Stimulated activated CD8-positive, alpha-beta memory T cell treated with anti-CD3 and anti-CD28 coated beads, Interleukin-2, amount 100 ng/mL, for 1 hour (primary cell): ENCODE measurements around the gene CIAO2B.
"Not testable (repeated sequence)": the region's sequence is repeated elsewhere in the genome, so short reads cannot be mapped to it uniquely, and the experiment has no call there.

Experiments
- DNase-seq, 2 donors: peaks; one replicate each; pipeline ENCODE4 v3.0.0-alpha.2; 2020; ENCODE audit warnings: low read depth in 2 of 2

CIAO2B gene

DNA sequence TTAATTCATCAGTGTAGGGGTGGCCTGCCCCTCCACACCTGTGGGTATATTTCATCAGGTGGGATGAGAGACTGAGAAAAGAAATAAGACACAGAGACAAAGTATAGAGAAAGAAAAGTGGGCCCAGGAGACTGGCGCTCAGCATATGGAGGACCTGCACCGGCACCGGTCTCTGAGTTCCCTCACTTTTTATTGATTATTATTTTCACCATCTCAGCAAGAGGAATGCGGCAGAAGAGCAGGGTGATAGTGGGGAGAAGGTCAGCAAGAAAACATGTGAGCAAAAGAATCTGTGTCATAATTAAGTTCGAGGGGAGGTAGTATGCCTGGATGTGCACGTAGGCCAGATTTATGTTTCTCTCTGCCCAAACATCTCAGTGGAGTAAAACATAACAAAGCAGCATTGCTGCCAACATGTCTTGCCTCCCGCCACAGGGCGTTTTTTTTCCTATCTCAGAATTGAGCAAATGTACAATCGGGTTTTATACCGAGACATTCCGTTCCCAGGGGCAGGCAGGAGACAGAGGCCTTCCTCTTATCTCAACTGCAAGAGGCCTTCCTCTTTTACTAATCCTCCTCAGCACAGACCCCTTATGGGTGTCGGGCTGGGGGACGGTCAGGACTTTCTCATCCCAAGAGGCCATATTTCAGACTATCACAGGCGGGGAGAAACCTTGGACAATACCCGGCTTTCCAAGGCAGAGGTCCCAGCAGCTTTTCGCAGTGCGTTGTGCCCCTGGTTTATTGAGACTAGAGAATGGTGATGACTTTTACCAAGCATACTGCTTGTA is 21.4 kb upstream of the CIAO2B start:
- DNase-seq, result not testable (repeated sequence)

DNA sequence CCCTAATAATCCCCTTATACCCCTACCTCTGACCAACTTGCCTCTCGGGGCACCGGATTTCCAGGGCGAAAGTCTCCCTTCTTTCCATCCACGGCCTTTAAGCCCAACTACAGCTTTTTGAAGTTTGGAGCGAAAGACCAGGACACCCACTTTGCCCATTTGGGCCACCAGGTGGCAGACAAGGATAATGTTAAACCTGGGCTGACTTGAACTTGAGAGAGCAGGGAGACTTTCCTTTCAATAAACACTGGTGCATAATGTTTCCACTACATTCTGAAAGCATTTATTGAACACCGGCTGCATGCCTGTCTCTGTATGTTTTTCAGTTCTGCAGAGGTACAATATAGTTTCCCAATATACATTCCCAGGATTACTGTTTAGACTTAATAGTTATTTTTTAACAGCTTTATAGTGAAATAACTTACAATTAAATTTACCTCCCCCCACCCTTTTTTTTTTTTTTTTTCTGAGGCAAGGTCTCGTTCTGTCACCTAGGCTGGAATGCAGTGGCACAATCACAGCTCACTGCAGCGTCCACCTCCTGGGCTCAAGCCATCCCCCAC is 20.0 kb upstream of the CIAO2B start:
- peak; percentile 46 to 48 for DNase-seq

DNA sequence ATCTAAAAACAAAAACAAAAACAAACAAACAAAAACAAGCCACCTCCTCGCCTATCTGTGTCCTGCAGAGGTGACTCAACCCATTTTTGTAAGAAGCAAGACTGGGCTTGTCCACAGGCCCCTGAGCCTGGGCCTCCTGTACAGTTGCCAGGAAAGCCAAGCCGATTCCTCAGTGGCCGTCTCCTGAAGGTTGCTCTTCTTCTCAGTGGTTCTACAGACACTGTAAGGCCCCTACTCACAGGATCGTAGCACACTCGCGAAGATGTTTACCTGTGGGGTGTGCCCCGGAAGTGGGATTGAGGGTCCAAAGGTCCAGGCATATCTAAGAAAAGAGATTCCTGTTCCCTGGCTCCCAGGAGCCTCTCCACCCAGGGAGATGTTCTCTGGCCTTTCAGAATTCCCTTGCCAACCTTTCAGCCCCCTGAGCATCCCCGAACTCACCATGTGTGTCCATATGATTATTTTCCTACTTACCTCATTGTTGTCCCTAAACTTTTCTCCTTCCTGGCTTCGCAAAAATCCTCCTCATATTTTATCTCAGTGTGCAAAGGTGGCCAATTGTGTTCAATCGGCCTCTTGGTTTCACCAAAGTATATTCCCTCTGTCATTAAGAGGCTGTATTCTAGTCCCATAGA is 19.4 kb upstream of the CIAO2B start:
- no peak for DNase-seq

DNA sequence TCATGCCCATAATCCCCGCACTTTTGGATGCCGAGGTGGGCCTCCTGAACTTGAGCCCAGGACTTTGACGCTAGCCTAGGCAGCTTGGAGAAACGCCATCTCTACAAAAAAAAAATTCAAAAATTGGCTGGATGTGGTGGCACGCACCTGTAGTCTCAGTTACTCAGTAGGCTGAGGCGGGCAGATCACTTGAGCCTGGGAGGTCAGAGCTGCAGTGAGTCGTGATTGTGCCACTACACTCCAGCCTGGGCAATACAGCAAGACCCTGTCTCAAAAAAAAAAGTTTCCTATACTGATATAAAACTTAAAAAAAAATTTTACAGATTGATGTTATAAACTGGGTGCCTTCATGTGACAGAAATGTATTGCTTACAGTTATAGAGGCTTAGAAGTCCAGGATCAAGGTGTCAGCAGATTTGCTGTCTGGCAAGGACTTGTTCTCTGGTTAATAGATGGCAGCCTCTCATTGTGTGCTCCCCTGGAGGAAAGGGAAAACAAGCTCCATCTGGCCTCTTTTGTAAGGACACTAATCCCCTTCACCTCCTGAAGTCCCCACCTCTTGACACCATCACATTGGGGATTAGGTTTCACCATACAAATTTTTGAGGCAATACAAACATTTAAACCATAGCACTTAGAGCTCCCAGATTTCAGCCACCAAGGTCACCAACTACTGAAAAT is 18.4 kb upstream of the CIAO2B start:
- DNase-seq, result no peak

DNA sequence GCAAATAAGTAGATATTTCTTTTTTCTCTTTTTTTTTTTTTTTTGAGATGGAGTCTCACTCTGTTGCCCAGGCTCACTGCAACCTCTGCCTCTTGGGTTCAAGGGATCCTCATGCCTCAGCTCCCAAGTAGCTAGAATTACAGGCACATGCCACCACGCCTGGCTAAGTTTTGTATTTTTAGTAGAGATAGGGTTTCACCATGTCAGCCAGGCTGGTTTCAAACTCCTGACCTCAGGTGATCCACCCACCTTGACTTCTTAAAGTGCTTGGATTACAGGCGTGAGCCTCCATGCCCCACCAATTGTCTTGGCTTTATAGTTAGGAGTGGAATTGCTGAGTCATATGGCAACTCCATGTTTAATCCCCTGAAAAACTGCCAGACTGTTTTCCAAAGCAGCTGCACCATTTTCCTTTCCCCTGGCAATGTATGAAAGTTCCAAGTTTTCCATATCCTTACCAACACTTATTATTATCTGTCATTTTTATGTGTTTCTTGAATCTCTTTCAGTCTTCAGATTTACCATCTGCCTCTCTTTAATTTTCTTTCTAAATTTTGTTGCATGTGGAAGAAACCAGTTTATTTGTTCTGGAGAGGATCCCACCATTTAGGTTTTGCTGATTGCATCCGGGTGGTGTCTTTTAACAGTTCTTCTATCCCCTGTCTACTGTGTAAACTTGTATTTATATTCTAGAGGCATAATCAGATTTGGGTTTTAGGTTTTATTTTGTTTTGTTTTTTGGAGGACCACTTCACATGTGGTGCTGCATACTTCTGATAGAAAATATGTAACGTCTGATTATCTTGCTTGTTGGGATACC is 17.0 kb upstream of the CIAO2B start:
- no peak for DNase-seq

DNA sequence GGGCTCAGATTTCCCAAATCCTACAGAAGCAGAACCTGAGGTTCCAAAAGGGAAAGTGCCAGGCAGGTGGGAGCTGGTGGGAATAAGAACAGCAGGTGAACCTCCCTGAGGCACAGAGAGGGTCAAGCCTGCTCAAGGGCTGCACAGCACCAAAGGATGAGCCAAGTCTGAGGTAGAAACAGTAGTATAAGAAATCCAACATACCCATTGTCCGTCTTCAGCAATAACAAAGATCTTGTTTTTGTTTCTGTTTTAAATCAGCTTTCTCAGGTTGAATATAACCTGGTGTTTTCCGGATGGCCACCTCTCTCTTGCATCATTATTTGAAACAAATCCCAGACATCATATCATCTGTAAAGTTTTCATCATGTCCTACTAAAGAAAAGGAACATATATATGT is 16.2 kb upstream of the CIAO2B start:
- DNase-seq, result no peak

DNA sequence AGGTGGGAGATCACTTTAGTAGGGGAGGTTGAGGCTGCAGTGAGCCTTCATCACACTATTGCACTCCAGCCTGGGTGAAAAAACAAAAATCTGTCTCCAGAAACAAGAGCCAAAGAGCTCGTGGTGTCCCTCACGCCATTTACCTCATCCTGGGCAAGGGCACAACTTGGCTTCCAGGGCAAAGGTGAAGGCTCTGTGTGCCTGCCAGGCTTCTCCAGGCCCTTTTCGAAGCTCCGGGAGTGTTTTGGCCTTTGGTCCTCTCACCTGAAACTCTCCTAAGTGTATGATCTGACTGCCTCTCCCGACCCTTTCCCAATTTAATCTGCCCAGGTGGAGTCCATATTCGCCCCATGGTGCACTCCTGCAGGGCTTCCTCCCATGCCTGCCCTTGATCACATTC is 15.3 kb upstream of the CIAO2B start:
- DNase-seq, result no peak

DNA sequence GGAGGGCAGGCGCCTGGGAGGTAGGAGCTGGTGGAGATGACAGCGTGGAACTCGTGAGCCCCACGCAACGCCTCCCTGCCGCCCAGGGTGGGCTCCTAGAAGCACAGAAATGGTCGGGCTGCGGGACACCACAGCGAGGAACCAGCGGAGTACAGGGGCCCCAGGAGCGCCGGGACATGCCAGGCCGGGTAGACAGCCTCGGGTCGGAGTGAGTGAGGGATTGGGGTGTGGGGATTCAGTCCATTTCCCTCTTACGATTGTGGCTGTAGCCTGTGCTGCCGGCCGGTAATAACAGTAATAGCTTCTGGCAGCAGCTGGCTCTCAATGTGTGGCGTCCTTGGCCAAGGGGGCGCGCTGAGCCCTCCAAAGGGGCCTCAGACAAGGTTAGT is 14.6 kb upstream of the CIAO2B start:
- DNase-seq, result no peak

DNA sequence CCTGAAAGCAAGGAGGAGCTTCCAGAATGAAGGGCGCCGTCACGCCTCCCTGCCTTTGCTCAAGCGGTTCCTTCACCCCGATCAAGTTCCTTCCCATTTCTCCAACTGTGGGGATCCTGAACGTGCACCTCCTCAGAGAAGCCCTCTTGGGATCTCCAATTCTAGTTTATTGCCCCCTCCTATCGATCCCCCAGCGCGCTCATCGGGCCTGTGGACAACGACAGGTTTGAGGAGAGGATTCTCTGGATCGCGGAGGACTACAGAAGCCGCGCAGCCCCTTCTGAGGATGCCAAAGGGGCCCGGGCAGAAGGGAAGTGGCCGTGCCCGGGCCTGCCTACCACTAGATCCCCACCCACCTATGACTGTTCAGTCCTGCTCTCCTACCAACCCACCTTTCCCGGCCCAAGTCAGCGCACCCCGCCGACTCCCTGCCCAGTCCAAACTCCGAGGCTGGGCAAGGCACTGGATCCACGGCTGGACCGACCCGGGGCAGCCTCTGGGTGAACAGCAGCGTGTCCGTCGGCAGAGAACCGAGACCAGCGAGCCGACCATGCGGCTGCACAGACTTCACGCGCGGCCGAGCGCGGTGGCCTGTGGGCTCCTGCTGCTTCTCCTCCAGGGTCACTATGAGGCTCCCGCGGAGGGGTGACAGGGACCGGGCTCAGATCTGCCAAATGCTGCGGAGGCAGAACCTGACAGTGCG is 14.1 kb upstream of the CIAO2B start:
- no peak for DNase-seq

DNA sequence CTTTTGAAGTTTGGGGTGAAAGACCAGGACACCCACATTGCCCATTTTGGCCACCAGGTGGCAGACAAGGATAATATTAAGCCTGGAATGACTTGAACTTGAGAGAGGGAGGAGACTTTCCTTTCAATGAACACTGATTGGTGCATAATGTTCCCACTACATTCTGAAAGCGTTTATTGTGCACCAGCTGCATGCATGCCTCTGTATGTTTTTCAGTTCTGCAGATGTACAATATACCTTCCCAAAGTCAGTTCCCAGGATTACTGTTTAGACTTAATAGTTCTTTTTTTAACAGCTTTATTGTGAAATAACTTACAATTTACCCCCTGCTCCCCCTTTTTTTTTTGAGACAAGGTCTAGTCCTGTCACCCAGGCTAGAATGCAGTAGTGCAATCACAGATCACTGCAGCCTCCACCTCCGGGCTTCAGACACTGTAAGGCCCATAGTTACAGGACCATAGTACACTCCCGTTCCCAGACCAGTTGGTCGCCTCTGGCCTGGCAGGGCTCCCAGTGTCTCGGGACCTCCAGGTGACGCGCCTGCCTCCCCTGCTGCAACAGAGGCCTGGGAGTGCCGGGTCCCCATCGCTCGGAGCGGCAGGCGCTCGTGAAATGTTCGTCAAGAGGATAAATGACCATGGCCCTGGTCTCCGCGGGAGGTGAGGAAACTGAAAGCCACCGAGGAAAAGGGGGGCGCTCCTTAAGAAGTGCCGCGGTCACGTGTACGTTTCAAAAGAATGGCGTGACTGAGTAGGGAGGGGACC is 13.3 kb upstream of the CIAO2B start:
- peak; percentile 64 to 70 for DNase-seq

DNA sequence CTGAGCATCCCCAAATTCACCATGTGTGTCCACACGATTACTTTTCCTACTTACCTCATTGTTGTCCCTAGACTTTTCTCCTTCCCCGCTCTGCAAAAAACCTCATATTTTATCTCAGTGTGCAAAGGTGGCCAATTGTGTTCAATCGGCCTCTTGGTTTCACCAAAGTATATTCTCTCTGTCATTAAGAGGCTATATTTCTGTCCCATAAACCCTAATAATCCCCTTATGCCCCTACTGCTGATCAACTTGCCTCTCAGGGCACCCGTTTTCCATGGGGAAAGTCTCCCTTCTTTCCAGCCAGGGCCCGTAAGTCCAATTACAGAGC is 12.7 kb upstream of the CIAO2B start:
- no peak for DNase-seq

DNA sequence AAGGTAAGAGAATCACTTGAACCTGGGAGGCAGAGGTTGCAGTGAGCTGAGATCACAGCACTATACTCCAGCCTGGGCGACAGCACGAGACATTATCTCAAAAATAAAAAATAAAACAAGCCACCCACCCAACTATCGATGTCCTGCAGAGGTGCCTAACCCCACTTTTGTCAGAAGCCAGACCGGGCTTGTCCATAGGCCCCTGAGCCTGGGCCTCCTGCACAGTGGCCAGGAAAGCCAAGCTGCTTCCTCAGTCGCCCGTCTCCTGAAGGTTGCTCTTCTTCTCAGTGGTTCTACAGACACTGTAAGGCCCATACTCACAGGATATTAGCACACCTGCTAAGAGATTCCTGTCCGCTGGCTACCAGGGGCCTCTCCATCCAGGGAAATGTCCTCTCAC is 12.3 kb upstream of the CIAO2B start:
- no peak for DNase-seq

DNA sequence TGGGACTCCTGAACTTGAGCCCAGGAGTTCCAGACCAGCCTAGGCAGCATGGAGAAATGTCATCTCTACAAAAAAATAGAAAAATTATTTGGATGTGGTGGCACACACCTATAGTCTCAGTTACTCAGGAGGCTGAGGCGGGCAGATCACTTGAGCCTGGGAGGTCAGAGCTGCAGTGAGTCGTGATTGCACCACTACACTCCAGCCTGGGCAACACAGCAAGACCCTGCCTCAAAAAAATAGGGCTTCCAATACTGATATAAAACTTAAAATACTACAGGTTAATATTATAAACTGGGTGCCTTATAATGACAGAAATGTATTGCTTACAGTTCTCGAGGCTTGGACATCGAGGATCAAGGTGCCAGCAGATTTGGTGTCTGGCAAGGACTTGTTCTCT is 11.7 kb upstream of the CIAO2B start:
- DNase-seq, result no peak

DNA sequence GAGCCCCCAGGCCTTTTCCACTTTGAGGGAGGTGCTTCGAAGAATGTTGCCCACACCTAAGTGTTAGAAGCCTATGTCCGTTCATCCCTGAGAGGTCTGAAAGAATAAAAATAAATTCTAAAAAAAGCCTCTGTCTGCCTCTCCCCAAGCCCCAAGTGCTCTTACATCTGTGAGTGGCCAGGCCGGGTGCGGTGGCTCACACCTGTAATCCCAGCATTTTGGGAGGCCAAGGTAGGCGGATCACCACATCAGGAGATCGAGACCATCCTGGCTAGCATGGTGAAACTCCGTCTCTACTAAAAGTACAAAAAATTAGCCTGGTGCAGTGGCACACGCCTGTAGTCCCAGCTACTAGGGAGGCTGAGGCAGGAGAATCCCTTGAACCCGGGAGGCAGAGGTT is 10.8 kb upstream of the CIAO2B start:
- DNase-seq, result not testable (repeated sequence)

DNA sequence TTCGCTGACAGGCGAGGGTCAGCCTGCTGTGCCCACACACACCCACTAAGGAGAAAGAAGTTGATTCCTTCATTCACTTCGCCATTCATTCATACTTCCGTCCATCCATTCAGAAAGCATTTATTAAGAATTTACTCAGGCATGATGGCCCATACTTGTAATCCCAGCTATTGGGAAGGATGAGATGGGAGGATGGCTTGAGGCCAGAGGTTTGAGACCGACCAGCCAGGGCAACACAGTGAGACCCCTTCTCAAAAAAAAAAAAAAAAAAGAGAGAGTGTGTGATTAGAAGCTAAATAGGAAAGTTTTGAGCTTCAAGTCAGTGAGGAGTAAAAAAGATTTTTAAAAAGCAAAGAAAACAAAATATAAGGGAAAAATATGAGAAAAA is 9.8 kb upstream of the CIAO2B start:
- no peak for DNase-seq

DNA sequence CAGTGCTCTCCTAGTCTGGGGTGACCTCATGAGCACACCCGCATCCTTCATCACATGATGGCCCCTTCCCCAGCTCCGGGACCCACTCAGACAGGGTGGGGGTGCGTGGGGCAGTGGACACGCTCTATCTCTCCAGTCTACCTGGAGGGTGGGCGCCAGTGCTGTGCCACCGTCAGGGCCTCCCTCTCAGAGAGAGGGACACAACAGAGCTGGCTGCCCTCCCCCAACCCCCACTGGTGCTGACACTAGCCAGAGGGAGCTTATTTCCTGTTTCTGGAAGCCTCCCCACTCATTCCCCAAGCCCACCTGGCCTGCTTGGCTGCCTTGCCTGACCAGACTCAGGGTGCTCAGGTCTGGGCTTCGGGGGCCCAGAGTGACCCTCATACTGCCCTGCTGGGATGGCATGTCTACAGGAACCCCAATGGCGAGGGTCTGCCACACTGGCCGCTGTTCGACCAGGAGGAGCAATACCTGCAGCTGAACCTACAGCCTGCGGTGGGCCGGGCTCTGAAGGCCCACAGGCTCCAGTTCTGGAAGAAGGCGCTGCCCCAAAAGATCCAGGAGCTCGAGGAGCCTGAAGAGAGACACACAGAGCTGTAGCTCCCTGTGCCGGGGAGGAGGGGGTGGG is 9.3 kb upstream of the CIAO2B start:
- no peak for DNase-seq

DNA sequence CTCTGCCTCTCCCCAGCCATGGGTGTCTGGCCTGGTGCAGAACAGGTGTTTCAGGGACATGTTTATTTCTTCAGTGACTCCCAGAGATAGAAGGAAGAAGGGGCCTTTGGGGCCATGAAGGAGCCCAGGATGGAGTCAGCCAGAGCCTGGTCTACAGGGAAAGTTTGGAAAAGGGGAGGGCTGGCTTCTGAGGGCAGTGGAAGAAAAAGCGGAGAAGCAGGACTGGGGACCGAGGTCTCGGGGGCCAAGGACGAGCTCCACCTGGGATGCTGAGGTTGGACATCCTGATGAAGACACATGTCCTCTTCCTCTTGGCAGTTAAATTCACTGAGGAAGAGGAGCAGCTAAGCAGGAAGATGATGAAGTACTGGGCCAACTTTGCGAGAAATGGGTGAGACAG is 8.8 kb upstream of the CIAO2B start:
- no peak for DNase-seq

DNA sequence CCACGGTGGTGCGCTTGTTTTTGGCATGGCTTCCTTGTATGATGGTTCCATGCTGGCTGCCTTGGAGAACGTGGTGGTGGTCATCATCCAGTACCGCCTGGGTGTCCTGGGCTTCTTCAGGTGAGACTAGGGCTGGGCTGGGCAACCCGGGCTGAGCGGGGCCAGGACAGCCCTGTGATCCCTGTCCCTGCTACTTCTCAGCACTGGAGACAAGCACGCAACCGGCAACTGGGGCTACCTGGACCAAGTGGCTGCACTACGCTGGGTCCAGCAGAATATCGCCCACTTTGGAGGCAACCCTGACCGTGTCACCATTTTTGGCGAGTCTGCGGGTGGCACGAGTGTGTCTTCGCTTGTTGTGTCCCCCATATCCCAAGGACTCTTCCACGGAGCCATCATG is 6.0 kb upstream of the CIAO2B start:
- no peak for DNase-seq

DNA sequence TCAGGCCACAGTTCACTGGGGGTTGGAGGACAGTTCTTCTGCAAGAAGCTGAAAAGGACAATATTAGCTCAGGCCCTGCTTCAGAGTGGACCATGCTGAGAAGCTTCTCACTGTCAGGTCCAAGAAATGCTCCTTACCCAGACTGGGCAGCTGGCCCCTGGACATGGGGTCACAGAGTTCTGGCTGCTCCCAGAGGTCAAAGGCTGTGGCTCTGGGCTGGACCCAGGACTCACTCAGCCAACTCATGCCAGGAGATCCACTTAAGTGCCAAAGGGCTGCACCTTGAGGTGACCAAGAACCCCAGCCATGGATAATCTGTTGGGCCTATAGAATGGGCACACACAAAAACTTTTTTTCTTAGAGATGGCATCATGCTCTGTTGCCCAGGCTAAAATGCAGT is 5.2 kb upstream of the CIAO2B start:
- no peak for DNase-seq

DNA sequence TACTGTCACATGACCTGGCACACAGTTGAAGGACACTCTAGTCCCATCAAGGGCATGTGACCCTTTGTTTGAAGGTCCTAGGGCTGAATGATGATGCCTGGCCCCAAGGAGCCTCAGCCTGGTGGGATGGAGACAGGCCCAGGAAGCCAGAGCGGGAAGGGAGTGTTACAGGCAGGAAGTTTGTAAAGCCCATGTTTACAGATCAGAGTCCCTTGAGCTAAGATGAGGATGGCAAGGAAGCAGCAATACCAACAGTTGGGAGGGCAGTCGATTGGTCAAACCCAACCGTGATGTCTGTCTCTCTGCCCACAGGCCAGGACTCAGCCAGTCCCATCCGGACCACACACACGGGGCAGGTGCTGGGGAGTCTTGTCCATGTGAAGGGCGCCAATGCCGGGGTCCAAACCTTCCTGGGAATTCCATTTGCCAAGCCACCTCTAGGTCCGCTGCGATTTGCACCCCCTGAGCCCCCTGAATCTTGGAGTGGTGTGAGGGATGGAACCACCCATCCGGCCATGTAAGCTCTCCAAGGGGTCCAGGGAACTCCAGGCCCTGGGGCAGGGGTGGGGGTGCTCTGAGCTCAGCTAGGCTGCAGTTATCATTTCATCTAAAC is 3.6 kb upstream of the CIAO2B start:
- no peak for DNase-seq
